SH-SY5Y (cell line): ENCODE results near the gene TMEM86B.

ENCODE experiments used
- GATA2 ChIP-seq: IDR thresholded peaks from 2 replicates; pipeline ENCODE4 v1.6.1; 2011; ENCODE audit warnings: mild to moderate bottlenecking, low read depth, low read length
- GATA3 ChIP-seq: IDR thresholded peaks from 2 replicates; pipeline ENCODE4 v1.6.1; 2011; ENCODE audit warnings: low read depth, mild to moderate bottlenecking, low read length, moderate library complexity

The TMEM86B gene

GRCh38 chr19:55241143-55241934, 12.8 kb upstream of the TMEM86B start:
- no peak for TF ChIP-seq GATA2
- TF ChIP-seq GATA3 = no peak

- TF ChIP-seq GATA3 (no peak), GATA2 (no peak)
These were observed 12.1 kb upstream of the TMEM86B start for GRCh38 chr19:55240713-55241020.

GRCh38 chr19:55239004-55239403, 10.4 kb upstream of the TMEM86B start:
- no peak for TF ChIP-seq GATA2
- no peak for TF ChIP-seq GATA3

GRCh38 chr19:55238030-55238429, 9.5 kb upstream of the TMEM86B start:
- no peak for TF ChIP-seq GATA3
- TF ChIP-seq GATA2 = no peak

GRCh38 chr19:55232986-55233385, 4.4 kb upstream of the TMEM86B start:
- TF ChIP-seq GATA3 = no peak
- no peak for TF ChIP-seq GATA2

GRCh38 chr19:55232286-55232602, 3.7 kb upstream of the TMEM86B start:
- no peak for TF ChIP-seq GATA2

GRCh38 chr19:55231391-55232285, 3.1 kb upstream of the TMEM86B start:
- TF ChIP-seq GATA2 = no peak
- TF ChIP-seq GATA3 = no peak

GRCh38 chr19:55230780-55231179, 2.2 kb upstream of the TMEM86B start:
- TF ChIP-seq GATA3 = no peak
- no peak for TF ChIP-seq GATA2

- no peak for TF ChIP-seq GATA3
- no peak for TF ChIP-seq GATA2
These were observed 1.8 kb upstream of the TMEM86B start for GRCh38 chr19:55230329-55230728.

GRCh38 chr19:55229789-55230182, 1.2 kb upstream of the TMEM86B start:
- TF ChIP-seq GATA3 = no peak
- no peak for TF ChIP-seq GATA2

- TF ChIP-seq GATA2 = no peak
- TF ChIP-seq GATA3 = no peak
These were observed 704 bp upstream of the TMEM86B start for GRCh38 chr19:55229145-55229788.

- TF ChIP-seq GATA2 (peak; percentile 26; the same call in 1 of the 2 replicates), GATA3 (no peak)
These were observed 560 bp downstream of the TMEM86B start for GRCh38 chr19:55228015-55228391.

- no peak for TF ChIP-seq GATA2
- TF ChIP-seq GATA3 = no peak
These were observed 1.1 kb downstream of the TMEM86B start for GRCh38 chr19:55227241-55228014.

- no peak for TF ChIP-seq GATA2
- no peak for TF ChIP-seq GATA3
These were observed 1.8 kb downstream of the TMEM86B start for GRCh38 chr19:55226788-55227187.

GRCh38 chr19:55226273-55226672, 2.3 kb downstream of the TMEM86B start:
- TF ChIP-seq GATA3 (no peak), GATA2 (no peak)
